ENCODE measurements around the gene POLG. TPM values are rescaled to one million over a fixed set of nuclear protein-coding genes. Genes with fewer than 3 reads are reported as not detected.

The POLG gene
- total RNA-seq, 1 donor from 2014 or later: 69.3 TPM

DNA sequence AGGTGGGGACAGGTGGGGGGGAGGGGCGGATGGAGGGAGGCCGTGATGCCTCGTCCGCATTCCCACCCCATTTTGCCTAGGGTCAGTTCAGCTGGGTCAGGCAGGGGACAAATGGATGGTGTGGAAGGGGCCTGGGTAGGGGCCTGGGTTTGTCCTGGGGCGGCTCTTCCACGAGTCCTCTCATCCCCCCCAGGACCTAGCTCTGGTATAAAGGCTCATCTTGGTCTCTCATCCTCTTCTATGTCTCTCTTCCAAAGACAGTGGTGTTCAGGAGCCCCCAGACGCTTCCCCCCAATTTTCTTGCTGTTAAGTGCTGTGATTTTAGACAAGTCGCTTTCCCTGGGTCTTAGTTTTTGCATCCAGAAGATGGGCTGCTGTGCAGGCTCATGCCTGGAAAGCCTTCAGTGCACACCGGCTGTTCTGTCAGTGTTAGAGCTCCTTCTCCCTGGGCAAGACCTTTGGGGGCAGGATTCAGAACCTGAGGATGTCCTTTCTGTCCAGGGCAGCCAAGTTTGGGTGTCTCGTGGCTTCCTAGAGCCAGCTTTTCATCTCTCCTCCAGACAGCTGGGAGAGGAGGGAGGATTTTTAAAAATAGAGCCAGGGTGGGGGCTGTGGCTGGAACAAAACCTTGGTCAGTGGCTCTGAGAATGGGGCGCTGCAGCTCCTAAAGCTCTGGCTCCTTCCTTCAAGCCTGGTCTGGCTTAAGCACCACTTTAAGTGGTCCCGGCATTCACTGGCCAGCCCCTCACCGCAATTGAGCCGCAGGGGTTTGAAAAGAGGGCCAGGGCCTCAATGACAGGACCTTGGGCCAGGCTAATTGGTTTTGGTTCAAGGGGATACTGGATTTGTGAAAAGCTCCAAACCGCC is 37.7 kb upstream of the POLG start:
- H3K4me3 Mint-ChIP-seq (ENCODE audit: low read depth): peak overlapping the region; percentile 41
- H3K36me3 Mint-ChIP-seq (ENCODE audit: insufficient read depth): no peaks in the 10 kb centered on the region
- no peaks in the 10 kb centered on the region for H3K4me1 Mint-ChIP-seq (ENCODE audit: low read depth)
- H3K27ac Mint-ChIP-seq: no peak overlapping the region
- TF ChIP-seq, protein P1, sequence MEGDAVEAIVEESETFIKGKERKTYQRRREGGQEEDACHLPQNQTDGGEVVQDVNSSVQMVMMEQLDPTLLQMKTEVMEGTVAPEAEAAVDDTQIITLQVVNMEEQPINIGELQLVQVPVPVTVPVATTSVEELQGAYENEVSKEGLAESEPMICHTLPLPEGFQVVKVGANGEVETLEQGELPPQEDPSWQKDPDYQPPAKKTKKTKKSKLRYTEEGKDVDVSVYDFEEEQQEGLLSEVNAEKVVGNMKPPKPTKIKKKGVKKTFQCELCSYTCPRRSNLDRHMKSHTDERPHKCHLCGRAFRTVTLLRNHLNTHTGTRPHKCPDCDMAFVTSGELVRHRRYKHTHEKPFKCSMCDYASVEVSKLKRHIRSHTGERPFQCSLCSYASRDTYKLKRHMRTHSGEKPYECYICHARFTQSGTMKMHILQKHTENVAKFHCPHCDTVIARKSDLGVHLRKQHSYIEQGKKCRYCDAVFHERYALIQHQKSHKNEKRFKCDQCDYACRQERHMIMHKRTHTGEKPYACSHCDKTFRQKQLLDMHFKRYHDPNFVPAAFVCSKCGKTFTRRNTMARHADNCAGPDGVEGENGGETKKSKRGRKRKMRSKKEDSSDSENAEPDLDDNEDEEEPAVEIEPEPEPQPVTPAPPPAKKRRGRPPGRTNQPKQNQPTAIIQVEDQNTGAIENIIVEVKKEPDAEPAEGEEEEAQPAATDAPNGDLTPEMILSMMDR (IDR thresholded peaks at IDR 0.05; ENCODE audit: unreplicated experiment): no peak
- no peak for DNase-seq (ENCODE audit: low spot score, unreplicated experiment)
- no peaks in the 10 kb centered on the region for H3K9me3 Mint-ChIP-seq (ENCODE audit: low read depth)
- peaks cover 87% of the 10 kb centered on the region for H3K27me3 Mint-ChIP-seq

DNA sequence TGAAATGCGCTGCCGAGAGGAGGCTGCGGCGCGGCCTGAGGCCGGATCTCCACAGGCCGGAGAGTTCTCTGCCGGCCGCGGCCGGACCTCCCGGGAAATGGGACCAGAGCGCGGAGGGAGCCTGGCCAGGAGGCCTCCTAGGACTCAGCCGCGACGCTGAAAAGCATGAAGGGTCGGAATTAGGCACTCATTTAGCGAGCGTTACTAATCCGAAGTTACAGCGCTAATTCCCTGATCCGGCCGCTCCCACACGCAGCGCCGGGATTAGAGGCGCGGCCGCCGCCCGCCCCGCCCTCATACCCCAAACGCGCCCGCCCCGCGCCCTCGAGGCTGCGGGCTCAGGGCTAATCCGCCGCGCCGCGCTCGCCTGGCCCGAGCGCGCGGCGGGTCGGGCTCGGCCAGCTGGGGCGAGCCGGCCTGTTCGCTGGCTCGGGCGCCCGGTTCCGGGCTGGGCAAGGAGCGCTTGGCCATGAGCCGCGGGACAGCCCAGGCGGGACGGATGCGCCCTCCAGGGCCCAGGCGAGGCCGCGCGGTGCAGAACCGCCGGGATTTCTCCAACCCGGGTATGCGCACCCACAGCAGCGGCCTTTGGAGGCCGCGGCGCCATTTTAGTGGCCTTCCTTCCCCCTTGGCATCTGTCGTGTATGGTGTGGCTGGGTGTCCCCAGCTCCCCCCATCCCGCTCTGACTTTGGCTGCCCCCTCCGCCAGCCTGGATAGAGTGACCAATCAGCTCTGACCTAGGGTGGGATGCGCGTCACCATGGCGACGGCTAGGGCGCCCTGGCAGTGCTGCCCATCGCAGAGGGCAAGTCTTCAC is 36.8 kb upstream of the POLG start:
- H3K27ac Mint-ChIP-seq: no peak overlapping the region
- TF ChIP-seq, protein P1 (IDR thresholded peaks at IDR 0.05; ENCODE audit: unreplicated experiment): no peak
- DNase-seq (ENCODE audit: low spot score, unreplicated experiment): no peak
- no peaks in the 10 kb centered on the region for H3K36me3 Mint-ChIP-seq (ENCODE audit: insufficient read depth)
- H3K27me3 Mint-ChIP-seq: peaks cover 87% of the 10 kb centered on the region
- H3K4me3 Mint-ChIP-seq (ENCODE audit: low read depth): no peak overlapping the region
- no peaks in the 10 kb centered on the region for H3K9me3 Mint-ChIP-seq (ENCODE audit: low read depth)
- no peaks in the 10 kb centered on the region for H3K4me1 Mint-ChIP-seq (ENCODE audit: low read depth)

DNA sequence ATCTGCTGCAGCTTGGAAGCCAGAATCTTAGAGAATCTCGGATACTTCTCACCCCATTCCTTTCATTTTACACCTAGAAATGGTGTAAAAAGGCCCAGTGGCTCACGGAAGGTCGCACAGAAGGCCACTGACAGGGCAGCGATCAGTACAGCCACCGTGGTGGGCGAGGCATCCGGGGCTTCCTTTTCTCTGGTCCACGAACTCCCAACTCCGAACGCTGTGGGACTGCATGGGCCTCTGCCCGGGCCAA is 36.3 kb upstream of the POLG start:
- H3K4me1 Mint-ChIP-seq (ENCODE audit: low read depth): no peaks in the 10 kb centered on the region
- TF ChIP-seq, protein P1 (IDR thresholded peaks at IDR 0.05; ENCODE audit: unreplicated experiment): no peak
- no peaks in the 10 kb centered on the region for H3K36me3 Mint-ChIP-seq (ENCODE audit: insufficient read depth)
- peaks cover 87% of the 10 kb centered on the region for H3K27me3 Mint-ChIP-seq
- no peak for DNase-seq (ENCODE audit: low spot score, unreplicated experiment)
- H3K4me3 Mint-ChIP-seq (ENCODE audit: low read depth): no peak overlapping the region
- no peaks in the 10 kb centered on the region for H3K9me3 Mint-ChIP-seq (ENCODE audit: low read depth)
- H3K27ac Mint-ChIP-seq: no peak overlapping the region

DNA sequence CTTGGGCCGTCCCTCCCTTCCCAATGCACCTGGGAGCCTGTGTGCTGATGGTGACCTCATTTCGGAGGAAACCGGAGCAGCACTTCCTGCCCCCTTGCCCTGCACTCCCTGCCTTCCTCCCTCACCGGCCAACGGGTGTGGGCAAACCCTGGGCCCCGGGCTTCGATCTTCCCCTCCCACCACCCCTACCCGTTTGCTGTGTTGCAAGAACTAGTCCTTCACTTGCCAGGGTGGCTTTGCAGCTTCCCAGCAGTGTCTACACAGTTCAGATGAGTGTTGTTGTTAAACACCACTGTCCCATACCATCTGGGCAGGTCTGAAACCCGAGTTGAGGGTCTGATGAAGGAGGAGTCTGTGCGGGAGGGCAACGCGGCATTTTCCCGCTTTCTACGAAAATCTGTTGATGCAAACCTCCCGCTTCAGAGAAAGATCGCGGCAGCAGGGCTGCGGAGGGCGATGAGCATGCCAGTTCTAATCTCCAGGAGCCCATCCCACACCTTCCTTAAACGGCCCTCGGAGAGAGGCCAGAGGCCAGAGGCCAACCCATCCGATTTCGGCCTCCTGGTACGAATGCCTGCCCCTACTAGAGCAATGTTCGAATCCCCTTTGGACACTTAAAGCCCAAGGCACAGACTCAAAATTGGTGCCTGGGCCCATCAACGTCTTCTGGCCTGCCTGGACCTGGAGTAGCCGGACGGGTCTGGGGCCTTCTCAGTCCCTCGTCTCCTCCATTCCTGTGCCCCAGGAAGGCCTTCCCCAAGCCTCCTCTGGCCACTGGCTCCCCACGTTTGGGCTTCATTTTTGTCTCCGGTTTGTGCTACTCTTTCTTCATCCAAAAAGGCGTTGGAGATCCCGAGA is 35.7 kb upstream of the POLG start:
- DNase-seq (ENCODE audit: low spot score, unreplicated experiment): no peak
- Mint-ChIP-seq H3K4me3 (ENCODE audit: low read depth) (no peak overlapping the region), H3K9me3 (ENCODE audit: low read depth) (no peaks in the 10 kb centered on the region), H3K27me3 (peaks cover 87% of the 10 kb centered on the region), H3K27ac (no peak overlapping the region), H3K4me1 (ENCODE audit: low read depth) (no peaks in the 10 kb centered on the region), H3K36me3 (ENCODE audit: insufficient read depth) (no peaks in the 10 kb centered on the region)
- TF ChIP-seq, protein P1 (IDR thresholded peaks at IDR 0.05; ENCODE audit: unreplicated experiment): no peak

Data from progenitor cell of endocrine pancreas (in vitro differentiated cells).